ENCODE data around the gene ZNF524. TPM values are rescaled to one million over a fixed set of nuclear protein-coding genes. Genes with fewer than 3 reads are reported as not detected.

The ZNF524 gene
- total and polyA plus RNA-seq, 9 of the 15 experiments (the other 6 are each of a cell fraction or from before 2014, with no cell fraction given) = 0.08 to 15.6 (median 2.9) TPM

- no peak for TF ChIP-seq SNIP1 (IDR thresholded peaks at IDR 0.05; ENCODE audit: low read depth)
- peak in 1 of 2 experiments; percentile 79; a peak in 1 of 4 replicates for TF ChIP-seq NONO (IDR thresholded peaks at IDR 0.05; ENCODE audit: low read depth in 2 of 2, low read length in 1 of 2)
- peak; percentile 55; the same call in 1 of the 2 replicates for TF ChIP-seq PHF8 (IDR thresholded peaks at IDR 0.05; ENCODE audit: borderline replicate concordance, low read length)
- no peak for TF ChIP-seq ZNF589 (CRISPR knock-in tag; IDR thresholded peaks at IDR 0.05; ENCODE audit: low read depth)
- TF ChIP-seq TEAD4 (IDR thresholded peaks at IDR 0.05; ENCODE audit: low read length) = 0 out of 2 replicates have a peak, but pooled peaks have one; percentile 18
- no peak for TF ChIP-seq TEAD4 (CRISPR knock-in tag; IDR thresholded peaks at IDR 0.05; ENCODE audit: borderline replicate concordance)
- TF ChIP-seq THRAP3 (IDR thresholded peaks at IDR 0.05; ENCODE audit: borderline replicate concordance) = no peak
- TF ChIP-seq PTBP1 (IDR thresholded peaks at IDR 0.05; ENCODE audit: low read depth, low read length) = no peak
- no peak for TF ChIP-seq ZNF696 (CRISPR knock-in tag; conservative IDR thresholded peaks at IDR 0.05)
- peak; percentile 56 for TF ChIP-seq HCFC1 (IDR thresholded peaks at IDR 0.05; ENCODE audit: low read depth, low read length)
- no peak for TF ChIP-seq ZNF79 (CRISPR knock-in tag; IDR thresholded peaks at IDR 0.05; ENCODE audit: low read depth)
- TF ChIP-seq SAFB (IDR thresholded peaks at IDR 0.05; ENCODE audit: borderline replicate concordance, low read depth, low read length) = 0 out of 2 replicates have a peak, but pooled peaks have one; percentile 61
- TF ChIP-seq STAT5A (IDR thresholded peaks at IDR 0.05; ENCODE audit: borderline replicate concordance, low read length) = no peak
- TF ChIP-seq ZZZ3 (IDR thresholded peaks at IDR 0.05) = no peak
- TF ChIP-seq HNRNPK (IDR thresholded peaks at IDR 0.05; ENCODE audit: low read depth, low read length, poor library complexity, severe bottlenecking) = peak; percentile 23
- TF ChIP-seq, protein P1, sequence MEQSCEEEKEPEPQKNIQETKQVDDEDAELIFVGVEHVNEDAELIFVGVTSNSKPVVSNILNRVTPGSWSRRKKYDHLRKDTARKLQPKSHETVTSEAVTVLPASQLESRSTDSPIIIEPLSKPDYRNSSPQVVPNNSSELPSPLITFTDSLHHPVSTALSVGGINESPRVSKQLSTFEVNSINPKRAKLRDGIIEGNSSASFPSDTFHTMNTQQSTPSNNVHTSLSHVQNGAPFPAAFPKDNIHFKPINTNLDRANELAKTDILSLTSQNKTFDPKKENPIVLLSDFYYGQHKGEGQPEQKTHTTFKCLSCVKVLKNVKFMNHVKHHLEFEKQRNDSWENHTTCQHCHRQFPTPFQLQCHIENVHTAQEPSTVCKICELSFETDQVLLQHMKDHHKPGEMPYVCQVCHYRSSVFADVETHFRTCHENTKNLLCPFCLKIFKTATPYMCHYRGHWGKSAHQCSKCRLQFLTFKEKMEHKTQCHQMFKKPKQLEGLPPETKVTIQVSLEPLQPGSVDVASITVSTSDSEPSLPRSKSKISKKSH (CRISPR knock-in tag; IDR thresholded peaks at IDR 0.05) = no peak
- peak; percentile 63 for TF ChIP-seq ELF1 (tag; IDR thresholded peaks at IDR 0.05)
- peak; percentile 41 for TF ChIP-seq TAF1 (IDR thresholded peaks at IDR 0.05; ENCODE audit: control insufficient read depth, extremely low read depth, insufficient read depth, low read length, severe bottlenecking)
- TF ChIP-seq ZNF184 (CRISPR knock-in tag; IDR thresholded peaks at IDR 0.05) = no peak
- TF ChIP-seq ZBTB1 (CRISPR knock-in tag; IDR thresholded peaks at IDR 0.05; ENCODE audit: borderline replicate concordance, low read depth) = 0 out of 2 replicates have a peak, but pooled peaks have one; percentile 0
- no peak for TF ChIP-seq PPARD (CRISPR knock-in tag; IDR thresholded peaks at IDR 0.05)
- TF ChIP-seq CREM (IDR thresholded peaks at IDR 0.05; ENCODE audit: low read depth) = 0 out of 2 replicates have a peak, but pooled peaks have one; percentile 24
- peak; percentile 76 for TF ChIP-seq POLR2G (IDR thresholded peaks at IDR 0.05; ENCODE audit: low read depth, low read length)
- TF ChIP-seq HNRNPH1 (optimal IDR thresholded peaks at IDR 0.05; ENCODE audit: low read depth, low read length) = no peak
Observed at GRCh38 chr19:55640577-55641425, 40.7 kb downstream of the ZNF524 start, which contains the start of gene ZNF580 (continued).
